Stimulated activated CD8-positive, alpha-beta memory T cell treated with anti-CD3 and anti-CD28 coated beads, Interleukin-15, amount 100 ng/mL, for 48 hours (primary cell): ENCODE measurements around the gene CUTA.

ENCODE experiments used
- DNase-seq, 2 donors: peaks; one replicate each; pipeline ENCODE4 v3.0.0-alpha.2; 2020; ENCODE audit warnings: low read depth in 2 of 2

Gene CUTA

GRCh38 chr6:33439956-33440648 lies 22.2 kb upstream of the CUTA start:
- DNase-seq, result no peak

GRCh38 chr6:33438978-33439594 lies 21.2 kb upstream of the CUTA start:
- DNase-seq, result no peak

GRCh38 chr6:33437666-33438065 lies 19.8 kb upstream of the CUTA start:
- no peak for DNase-seq

GRCh38 chr6:33434961-33435360 lies 17.1 kb upstream of the CUTA start:
- no peak for DNase-seq

- DNase-seq, result no peak
Measured at GRCh38 chr6:33433544-33434191, 15.8 kb upstream of the CUTA start.

GRCh38 chr6:33433001-33433543 lies 15.2 kb upstream of the CUTA start:
- DNase-seq, result no peak

- no peak for DNase-seq
Measured at GRCh38 chr6:33432546-33432945, 14.6 kb upstream of the CUTA start.

GRCh38 chr6:33431880-33432541 lies 14.1 kb upstream of the CUTA start:
- no peak for DNase-seq

- peak; percentile 75 to 77 for DNase-seq
Measured at GRCh38 chr6:33430991-33431879, 13.3 kb upstream of the CUTA start.

- no peak for DNase-seq
Measured at GRCh38 chr6:33430334-33430733, 12.4 kb upstream of the CUTA start.

GRCh38 chr6:33429750-33430052 lies 11.8 kb upstream of the CUTA start:
- DNase-seq, result no peak

- DNase-seq, result no peak
Measured at GRCh38 chr6:33428966-33429749, 11.3 kb upstream of the CUTA start.

GRCh38 chr6:33428224-33428965 lies 10.5 kb upstream of the CUTA start:
- DNase-seq, result no peak

- DNase-seq, result peak in 1 of 2 donors; percentile 38
Measured at GRCh38 chr6:33427585-33428223, 9.8 kb upstream of the CUTA start.

- DNase-seq, result no peak
Measured at GRCh38 chr6:33426590-33427511, 8.9 kb upstream of the CUTA start.

GRCh38 chr6:33425668-33426577 lies 8.0 kb upstream of the CUTA start:
- DNase-seq, result peak; percentile 73 to 75
